IPS-15b (cell line): Measurements from ENCODE around the gene ASNS.
"Not testable (repeated sequence)": the region's sequence is repeated elsewhere in the genome, so short reads cannot be mapped to it uniquely, and the experiment has no call there.

ENCODE experiments used
- H3K27me3 ChIP-seq: one replicate; pipeline ENCODE4 v1.6.1; 2013; ENCODE audit warnings: low read length; ENCODE audit not compliant: control insufficient read depth, insufficient read depth
- H3K36me3 ChIP-seq: one replicate; pipeline ENCODE4 v1.6.1; 2013; ENCODE audit warnings: low read length; ENCODE audit not compliant: control insufficient read depth, insufficient read depth
- H3K4me1 ChIP-seq: one replicate; pipeline ENCODE4 v1.6.1; 2013; ENCODE audit warnings: mild to moderate bottlenecking, low read length; ENCODE audit not compliant: control insufficient read depth, insufficient read depth
- H3K4me3 ChIP-seq: one replicate; pipeline ENCODE4 v1.5.1; 2013; ENCODE audit warnings: low read depth, low read length
- H3K9ac ChIP-seq: one replicate; pipeline ENCODE4 v1.6.1; 2013; ENCODE audit warnings: low read depth, mild to moderate bottlenecking, low read length
- H3K9me3 ChIP-seq: one replicate; pipeline ENCODE4 v1.6.1; 2013; ENCODE audit warnings: mild to moderate bottlenecking, low read length; ENCODE audit not compliant: control insufficient read depth, insufficient read depth

ASNS gene

DNA sequence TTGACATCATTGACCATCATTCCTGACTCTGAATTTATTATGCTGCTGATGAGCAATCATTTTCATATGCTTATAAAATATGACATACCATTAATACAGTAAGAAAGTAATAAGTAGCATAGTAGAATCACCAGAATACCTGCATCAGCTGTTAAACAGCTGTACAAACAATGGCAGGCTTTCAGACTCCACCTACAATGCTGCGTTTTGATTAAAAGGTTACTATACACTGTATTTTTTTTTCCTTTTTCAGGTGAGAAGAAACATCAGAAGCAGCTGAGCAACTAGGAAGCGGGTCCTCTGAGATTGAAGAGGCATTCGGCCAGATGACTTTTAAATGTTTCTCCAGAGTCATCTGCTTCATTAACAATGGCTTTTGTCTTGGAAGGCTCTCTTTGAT, 7.1 kb downstream of the ASNS start:
- Histone ChIP-seq H3K27me3 (no peaks in the 10 kb centered on the region), H3K36me3 (no peaks in the 10 kb centered on the region), H3K4me3 (no peak overlapping the region), H3K4me1 (no peaks in the 10 kb centered on the region), H3K9me3 (no peaks in the 10 kb centered on the region), H3K9ac (no peak overlapping the region)

DNA sequence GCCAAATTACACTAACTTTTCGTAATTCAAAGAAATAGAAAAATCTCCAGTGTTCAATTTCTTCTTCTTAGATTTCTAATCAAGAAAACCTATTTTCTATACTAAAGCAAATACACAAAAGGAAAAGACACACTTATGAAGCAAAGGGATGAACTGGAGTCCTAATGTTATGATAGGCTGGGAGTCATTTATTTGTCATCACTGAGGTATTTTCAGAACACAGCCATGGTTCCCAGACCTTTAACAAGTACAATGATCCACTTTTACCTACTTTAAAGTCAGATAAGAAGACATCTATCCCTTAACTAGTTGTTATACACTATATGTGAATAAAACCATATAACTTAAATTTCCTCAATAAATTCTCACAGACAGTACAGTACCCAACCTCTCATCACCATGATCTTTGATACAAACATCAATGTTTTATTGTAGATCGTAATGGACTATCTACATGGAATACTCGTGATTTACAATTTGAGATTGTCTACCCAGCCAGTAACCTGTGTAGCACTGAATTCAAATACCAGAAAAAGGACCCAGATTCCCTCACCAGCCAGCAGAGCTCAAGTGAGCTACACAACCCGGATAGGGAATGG, 12.5 kb downstream of the ASNS start:
- Histone ChIP-seq H3K27me3 (no peaks in the 10 kb centered on the region), H3K9me3 (no peaks in the 10 kb centered on the region), H3K4me3 (no peak overlapping the region), H3K36me3 (peaks cover 3% of the 10 kb centered on the region), H3K9ac (no peak overlapping the region), H3K4me1 (no peaks in the 10 kb centered on the region)

DNA sequence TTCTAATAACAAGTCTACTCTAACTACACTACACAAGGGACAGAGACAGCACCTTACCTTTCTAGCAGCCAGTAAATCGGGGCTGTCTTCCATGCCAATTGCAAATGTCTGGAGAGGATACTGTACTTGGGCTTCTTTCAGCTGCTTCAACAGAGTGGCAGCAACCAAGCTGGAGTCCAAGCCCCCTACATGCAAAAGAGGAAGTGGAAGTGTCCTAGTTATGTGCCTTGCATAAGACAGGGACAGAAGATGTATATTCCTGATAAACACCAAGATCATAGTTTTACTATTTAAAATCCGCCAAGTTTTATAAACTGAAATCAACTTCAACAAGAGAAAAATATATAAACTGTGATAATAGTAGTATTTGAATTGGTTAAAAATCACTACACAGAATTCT, 14.0 kb downstream of the ASNS start:
- Histone ChIP-seq H3K4me3 (no peak overlapping the region), H3K27me3 (no peaks in the 10 kb centered on the region), H3K4me1 (no peaks in the 10 kb centered on the region), H3K36me3 (peaks cover 3% of the 10 kb centered on the region), H3K9ac (no peak overlapping the region), H3K9me3 (no peaks in the 10 kb centered on the region)

DNA sequence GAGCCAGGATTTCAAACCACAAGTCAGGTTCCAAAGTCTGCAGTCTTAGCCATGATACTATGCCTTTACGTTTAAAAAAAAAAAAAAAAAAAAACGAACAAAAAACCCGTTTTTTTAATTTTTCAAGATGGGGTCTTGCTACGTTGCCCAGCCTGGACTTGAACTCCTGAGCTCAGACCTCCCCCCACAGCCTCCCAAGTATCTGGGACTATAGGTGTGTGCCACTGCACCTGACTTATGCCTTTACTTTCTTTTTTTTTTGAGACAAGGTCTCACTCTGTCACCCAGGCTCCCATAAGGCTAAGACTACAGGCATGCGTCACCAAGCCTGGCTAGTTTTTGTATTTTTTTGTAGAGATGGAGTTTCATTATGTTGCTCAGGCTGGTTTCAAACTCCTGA, 14.7 kb downstream of the ASNS start:
- no peak overlapping the region for H3K4me3 ChIP-seq
- no peak overlapping the region for H3K9ac ChIP-seq
- no peaks in the 10 kb centered on the region for H3K27me3 ChIP-seq
- no peaks in the 10 kb centered on the region for H3K9me3 ChIP-seq
- H3K36me3 ChIP-seq: peaks cover 3% of the 10 kb centered on the region
- H3K4me1 ChIP-seq: no peaks in the 10 kb centered on the region

GRCh38 chr7:97851683-97852082, 20.5 kb downstream of the ASNS start:
- Histone ChIP-seq H3K36me3 (no peaks in the 10 kb centered on the region), H3K9ac (no peak overlapping the region), H3K9me3 (no peaks in the 10 kb centered on the region)

DNA sequence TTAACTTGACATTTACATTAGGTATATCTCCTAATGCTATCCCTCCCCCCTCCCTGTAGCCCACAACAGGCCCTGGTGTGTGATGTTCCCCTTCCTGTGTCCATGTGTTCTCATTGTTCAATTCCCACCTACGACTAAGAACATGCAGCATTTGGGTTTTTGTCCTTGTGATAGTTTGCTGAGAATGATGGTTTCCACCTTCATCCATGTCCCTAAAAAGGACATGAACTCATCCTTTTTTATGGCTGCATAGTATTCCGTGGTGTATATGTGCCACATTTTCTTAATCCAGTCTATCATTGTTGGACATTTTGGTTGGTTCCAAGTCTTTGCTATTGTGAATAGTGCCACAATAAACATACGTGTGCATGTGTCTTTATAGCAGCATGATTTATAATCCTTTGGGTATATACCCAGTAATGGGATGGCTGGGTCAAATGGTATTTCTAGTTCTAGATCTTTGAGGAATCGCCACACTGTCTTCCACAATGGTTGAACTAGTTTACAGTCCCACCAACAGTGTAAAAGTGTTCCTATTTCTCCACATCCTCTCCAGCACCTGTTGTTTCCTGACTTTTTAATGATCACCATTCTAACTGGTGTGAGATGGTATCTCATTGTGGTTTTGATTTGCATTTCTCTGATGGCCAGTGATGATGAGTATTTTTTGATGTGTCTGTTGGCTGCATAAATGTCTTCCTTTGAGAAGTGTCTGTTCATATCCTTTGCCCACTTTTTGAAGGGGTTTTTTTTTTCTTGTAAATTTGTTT, 21.8 kb downstream of the ASNS start:
- H3K9ac ChIP-seq, H3K4me3 ChIP-seq, H3K27me3 ChIP-seq, H3K36me3 ChIP-seq, H3K9me3 ChIP-seq, H3K4me1 ChIP-seq: not testable (repeated sequence)

More at GRCh38 chr7:97851683-97852082, 20.5 kb downstream of the ASNS start:
- Histone ChIP-seq H3K4me3 (no peak overlapping the region), H3K4me1 (no peaks in the 10 kb centered on the region), H3K27me3 (no peaks in the 10 kb centered on the region)

GRCh38 chr7:97847791-97848190, 24.4 kb downstream of the ASNS start:
- no peak overlapping the region for H3K9ac ChIP-seq
- no peaks in the 10 kb centered on the region for H3K4me1 ChIP-seq
- H3K4me3 ChIP-seq: no peak overlapping the region
- no peaks in the 10 kb centered on the region for H3K36me3 ChIP-seq
- H3K9me3 ChIP-seq: no peaks in the 10 kb centered on the region
- no peaks in the 10 kb centered on the region for H3K27me3 ChIP-seq

GRCh38 chr7:97846945-97847344, 25.3 kb downstream of the ASNS start:
- Histone ChIP-seq H3K4me1 (no peaks in the 10 kb centered on the region), H3K36me3 (no peaks in the 10 kb centered on the region), H3K27me3 (no peaks in the 10 kb centered on the region), H3K9me3 (no peaks in the 10 kb centered on the region), H3K4me3 (no peak overlapping the region), H3K9ac (no peak overlapping the region)

DNA sequence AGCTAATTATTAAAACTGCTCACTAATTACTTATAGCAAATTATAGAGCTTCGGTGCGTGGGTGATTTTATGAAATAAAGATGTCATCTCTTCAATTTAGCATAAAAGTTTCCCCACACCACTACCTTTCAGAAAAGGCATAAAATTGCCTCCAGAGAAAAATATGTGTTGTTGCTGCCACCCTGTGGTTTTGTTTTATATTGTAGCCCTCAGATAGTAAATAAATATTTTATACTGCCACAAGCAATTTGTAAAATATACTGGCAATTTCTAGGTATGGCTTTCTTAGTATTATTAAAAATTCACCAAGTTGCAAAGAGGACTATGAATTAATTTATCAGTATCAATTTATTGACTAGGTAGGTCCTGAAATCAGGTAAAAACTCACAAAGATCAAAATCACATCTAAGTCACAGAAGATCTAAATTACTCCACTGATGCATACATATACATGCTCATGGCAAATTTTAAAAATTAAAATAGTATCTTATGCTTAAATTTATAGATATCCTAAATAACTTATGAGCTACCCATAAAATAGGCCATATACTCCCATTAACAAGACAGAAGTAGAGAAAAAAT, 26.5 kb downstream of the ASNS start:
- Histone ChIP-seq H3K9ac (no peak overlapping the region), H3K9me3 (no peaks in the 10 kb centered on the region), H3K4me1 (no peaks in the 10 kb centered on the region), H3K36me3 (no peaks in the 10 kb centered on the region), H3K4me3 (no peak overlapping the region), H3K27me3 (no peaks in the 10 kb centered on the region)

DNA sequence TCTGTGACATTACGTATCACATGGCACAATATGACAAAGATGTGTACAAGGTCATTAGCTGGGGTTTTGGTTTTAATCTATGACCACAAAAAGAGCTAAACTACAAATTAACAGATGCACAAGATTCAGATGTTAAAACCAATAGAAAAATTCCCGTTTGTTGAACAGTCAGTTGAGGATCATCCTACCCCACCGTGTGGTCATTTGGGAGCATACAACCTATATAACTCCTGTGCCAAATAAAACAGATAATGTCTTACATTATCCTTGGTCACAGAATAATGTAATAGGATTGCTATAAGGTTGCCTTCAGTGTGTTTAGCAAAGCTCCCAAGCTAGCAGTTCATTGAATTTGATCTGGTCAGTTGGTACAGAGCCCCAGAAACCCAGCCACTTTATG, 28.2 kb downstream of the ASNS start:
- Histone ChIP-seq H3K9ac (no peak overlapping the region), H3K9me3 (no peaks in the 10 kb centered on the region), H3K4me1 (no peaks in the 10 kb centered on the region), H3K27me3 (no peaks in the 10 kb centered on the region), H3K36me3 (no peaks in the 10 kb centered on the region), H3K4me3 (no peak overlapping the region)

DNA sequence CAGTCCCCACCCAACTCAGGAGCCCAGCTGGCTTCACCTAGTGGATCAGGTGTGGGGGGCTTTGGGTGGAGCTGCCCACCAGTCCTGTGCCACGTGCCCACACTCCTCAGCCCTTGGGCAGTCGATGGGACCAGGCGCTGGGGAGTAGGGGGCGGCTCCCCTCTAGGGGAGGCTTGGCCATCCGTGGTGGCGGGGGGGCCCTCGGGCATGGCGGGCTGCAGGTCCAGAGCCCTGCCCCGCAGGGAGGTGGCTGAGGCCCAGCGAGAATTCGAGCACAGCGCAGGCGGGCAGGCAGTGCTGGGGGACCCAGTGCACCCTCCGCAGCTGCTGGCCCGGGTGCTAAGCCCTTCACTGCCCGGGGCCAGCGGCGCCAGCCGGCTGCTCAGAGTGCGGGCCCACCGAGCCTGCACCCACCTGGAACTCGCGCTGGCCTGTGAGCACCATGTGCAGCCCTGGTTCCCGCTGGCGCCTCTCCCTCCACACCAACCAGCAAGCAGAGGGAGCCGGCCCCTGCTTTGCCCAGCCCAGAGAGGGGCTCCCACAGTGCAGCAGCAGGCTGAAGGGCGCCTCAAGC, 29.3 kb downstream of the ASNS start:
- no peak overlapping the region for H3K4me3 ChIP-seq
- H3K9ac ChIP-seq: no peak overlapping the region
- H3K4me1 ChIP-seq: no peaks in the 10 kb centered on the region
- no peaks in the 10 kb centered on the region for H3K36me3 ChIP-seq
- no peaks in the 10 kb centered on the region for H3K9me3 ChIP-seq
- no peaks in the 10 kb centered on the region for H3K27me3 ChIP-seq

DNA sequence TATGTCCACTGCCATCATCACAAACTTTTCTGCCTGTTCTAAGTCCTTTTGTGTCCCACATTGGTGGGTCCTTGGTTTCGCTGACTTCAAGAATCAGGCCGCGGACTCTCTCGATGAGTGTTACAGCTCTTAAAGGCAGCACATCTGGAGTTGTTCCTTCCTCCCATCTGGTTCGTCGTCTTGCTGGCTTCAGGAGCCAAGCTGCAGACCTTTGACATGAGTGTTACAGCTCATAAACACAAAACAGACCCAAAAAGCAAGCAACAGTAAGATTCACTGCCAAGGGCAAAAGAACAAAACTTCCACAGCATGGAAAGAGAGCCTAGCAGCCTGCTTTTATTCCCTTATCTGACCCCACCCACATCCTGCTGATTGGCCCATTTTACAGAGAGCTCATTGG, 30.2 kb downstream of the ASNS start:
- Histone ChIP-seq H3K4me1 (no peaks in the 10 kb centered on the region), H3K9me3 (no peaks in the 10 kb centered on the region), H3K27me3 (no peaks in the 10 kb centered on the region), H3K9ac (no peak overlapping the region), H3K4me3 (no peak overlapping the region), H3K36me3 (no peaks in the 10 kb centered on the region)
